ENCODE data around the gene HOTAIR. TPM values are rescaled to one million over a fixed set of nuclear protein-coding genes. Genes with fewer than 3 reads are reported as not detected.

HOTAIR gene
- total and polyA plus RNA-seq, 4 donors: not detected

DNA sequence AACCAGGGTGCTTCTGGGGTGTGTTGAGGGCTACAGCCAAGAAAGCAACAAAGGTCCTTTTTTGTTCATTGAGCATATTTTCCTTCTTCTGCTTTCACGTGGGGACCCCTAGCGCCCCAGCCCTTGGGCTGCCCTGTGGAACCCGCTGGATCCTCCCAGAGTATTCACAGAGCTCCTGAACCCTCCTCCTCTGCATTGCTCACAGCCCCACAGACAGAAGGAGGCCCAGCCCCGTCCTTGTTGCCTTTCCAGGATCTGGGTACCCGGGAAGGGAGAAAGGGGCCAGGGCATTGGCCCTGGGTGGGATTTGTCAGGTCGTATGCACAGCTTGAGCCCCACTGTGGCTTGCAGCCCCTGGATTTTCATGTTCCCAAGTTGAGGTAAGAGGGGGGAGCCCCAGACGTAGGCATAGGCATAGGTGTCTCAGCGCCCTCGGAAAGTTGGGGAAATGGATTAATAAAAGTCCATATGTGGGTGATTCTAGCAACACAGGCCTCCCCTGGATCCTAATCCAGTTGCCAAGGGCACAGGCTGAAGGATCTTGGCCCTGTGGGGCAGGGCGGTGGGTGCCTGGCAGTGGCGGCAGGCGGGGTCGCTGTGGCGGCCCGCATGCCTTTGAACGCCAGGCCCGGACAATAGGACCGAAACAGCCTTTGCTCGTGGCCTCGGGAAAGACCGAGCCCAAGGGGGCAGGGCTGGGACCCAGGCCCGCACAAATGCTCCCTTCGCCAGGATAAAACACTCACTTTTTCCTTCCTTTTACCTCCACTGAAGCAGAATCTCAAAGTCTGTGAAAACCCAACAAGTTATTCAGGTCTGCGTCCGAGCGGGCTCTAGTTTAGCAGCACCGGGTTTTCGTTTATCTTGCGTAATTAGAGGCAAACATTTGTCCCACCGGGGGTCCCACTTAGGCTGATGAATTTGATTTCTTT lies 7.1 kb upstream of the HOTAIR start:
- no peak overlapping the region for H3K4me3 ChIP-seq (ENCODE audit: low read depth in 1 of 3, low read length in 3 of 3)
- WGBS: 10% methylated on average over 30 of the region's 30 CpGs
- no peak for DNase-seq (ENCODE audit: low spot score)

More for the DNA sequence above, 7.1 kb upstream of the HOTAIR start:
- peaks cover 0 to 7% (median 2%) of the 10 kb centered on the region in 4 donors for H3K9me3 ChIP-seq (ENCODE audit: control insufficient read depth in 4 of 4, low read length in 3 of 4)
- peaks cover 3 to 13% (median 8%) of the 10 kb centered on the region in 4 donors for H3K4me1 ChIP-seq (ENCODE audit: control insufficient read depth in 4 of 4, insufficient read depth in 4 of 4, low read length in 3 of 4)
- H3K27ac ChIP-seq (ENCODE audit: low read depth in 1 of 2, low read length in 2 of 2): no peak overlapping the region
- H3K27me3 ChIP-seq (ENCODE audit: control insufficient read depth in 4 of 4, insufficient read depth in 4 of 4, low read length in 3 of 4): peaks cover 18 to 32% (median 28%) of the 10 kb centered on the region in 4 donors
- no peak overlapping the region for H3K9ac ChIP-seq (ENCODE audit: low read depth in 1 of 2, low read length in 2 of 2)
- TF ChIP-seq REST (IDR thresholded peaks at IDR 0.05) (no peak), FOXA1 (IDR thresholded peaks at IDR 0.05) (no peak), FOXA2 (IDR thresholded peaks at IDR 0.05) (no peak), YY1 (IDR thresholded peaks at IDR 0.05) (no peak), JUND (IDR thresholded peaks at IDR 0.05) (no peak), NR2F2 (IDR thresholded peaks at IDR 0.05) (no peak), RXRA (IDR thresholded peaks at IDR 0.05) (no peak), ZBTB33 (IDR thresholded peaks at IDR 0.05) (no peak), SP1 (IDR thresholded peaks at IDR 0.05) (no peak), EGR1 (IDR thresholded peaks at IDR 0.05; ENCODE audit: low read depth in 2 of 2) (no peak), HNF4G (IDR thresholded peaks at IDR 0.05) (no peak), TAF1 (conservative IDR thresholded peaks at IDR 0.05) (no peak), GABPA (IDR thresholded peaks at IDR 0.05 in 1 of 2, conservative IDR thresholded peaks at IDR 0.05 in 1 of 2) (no peak), CTCF (IDR thresholded peaks at IDR 0.05; ENCODE audit: low read depth, low read length, missing input control) (no peak)
- TF ChIP-seq, protein P1, sequence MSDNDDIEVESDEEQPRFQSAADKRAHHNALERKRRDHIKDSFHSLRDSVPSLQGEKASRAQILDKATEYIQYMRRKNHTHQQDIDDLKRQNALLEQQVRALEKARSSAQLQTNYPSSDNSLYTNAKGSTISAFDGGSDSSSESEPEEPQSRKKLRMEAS (IDR thresholded peaks at IDR 0.05): no peak
- TF ChIP-seq, protein P2, sequence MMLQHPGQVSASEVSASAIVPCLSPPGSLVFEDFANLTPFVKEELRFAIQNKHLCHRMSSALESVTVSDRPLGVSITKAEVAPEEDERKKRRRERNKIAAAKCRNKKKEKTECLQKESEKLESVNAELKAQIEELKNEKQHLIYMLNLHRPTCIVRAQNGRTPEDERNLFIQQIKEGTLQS (IDR thresholded peaks at IDR 0.05): no peak
- no peaks in the 10 kb centered on the region for H3K36me3 ChIP-seq (ENCODE audit: control insufficient read depth in 4 of 4, insufficient read depth in 3 of 4, low read depth in 1 of 4, low read length in 3 of 4)
